Measurements from ENCODE around the gene KLK7.
"Not testable (repeated sequence)": the region's sequence is repeated elsewhere in the genome, so short reads cannot be mapped to it uniquely, and the experiment has no call there.

KLK7 gene

DNA sequence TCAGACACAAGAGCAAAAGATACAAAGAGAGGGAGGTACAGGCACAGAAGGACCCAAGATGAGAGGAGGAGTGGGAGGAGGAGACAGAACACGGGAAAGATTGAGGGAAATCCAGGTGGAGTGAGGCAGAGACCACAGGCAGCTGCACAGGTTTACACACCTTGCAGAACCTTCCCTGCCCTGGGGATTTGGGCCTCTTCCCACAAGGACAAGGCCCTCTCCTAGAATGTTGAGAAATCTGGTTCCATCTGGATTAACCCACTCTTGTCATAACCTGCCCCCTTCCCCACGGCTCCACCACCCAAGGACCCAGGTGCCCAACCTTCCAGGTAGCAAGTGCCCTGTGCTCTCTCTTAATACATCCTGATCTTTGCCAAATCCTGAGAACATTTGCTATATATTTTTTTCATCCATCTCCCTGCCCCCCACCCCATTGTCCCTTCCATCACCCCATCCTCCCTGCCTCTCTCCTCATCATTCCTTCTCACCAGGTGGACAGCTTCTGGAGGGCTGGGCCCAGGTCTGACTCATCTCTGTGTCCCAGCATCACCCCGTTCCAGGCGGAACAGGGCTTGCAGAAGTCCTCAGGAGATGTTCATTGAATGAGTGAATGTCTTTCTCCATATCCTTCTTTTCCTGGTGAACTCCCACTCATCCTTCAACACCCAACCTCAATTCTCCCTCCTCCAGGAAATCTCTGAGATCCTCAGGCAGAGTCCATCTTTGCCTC is 26.5 kb upstream of the KLK7 start:
- no peak for FAIRE-seq

DNA sequence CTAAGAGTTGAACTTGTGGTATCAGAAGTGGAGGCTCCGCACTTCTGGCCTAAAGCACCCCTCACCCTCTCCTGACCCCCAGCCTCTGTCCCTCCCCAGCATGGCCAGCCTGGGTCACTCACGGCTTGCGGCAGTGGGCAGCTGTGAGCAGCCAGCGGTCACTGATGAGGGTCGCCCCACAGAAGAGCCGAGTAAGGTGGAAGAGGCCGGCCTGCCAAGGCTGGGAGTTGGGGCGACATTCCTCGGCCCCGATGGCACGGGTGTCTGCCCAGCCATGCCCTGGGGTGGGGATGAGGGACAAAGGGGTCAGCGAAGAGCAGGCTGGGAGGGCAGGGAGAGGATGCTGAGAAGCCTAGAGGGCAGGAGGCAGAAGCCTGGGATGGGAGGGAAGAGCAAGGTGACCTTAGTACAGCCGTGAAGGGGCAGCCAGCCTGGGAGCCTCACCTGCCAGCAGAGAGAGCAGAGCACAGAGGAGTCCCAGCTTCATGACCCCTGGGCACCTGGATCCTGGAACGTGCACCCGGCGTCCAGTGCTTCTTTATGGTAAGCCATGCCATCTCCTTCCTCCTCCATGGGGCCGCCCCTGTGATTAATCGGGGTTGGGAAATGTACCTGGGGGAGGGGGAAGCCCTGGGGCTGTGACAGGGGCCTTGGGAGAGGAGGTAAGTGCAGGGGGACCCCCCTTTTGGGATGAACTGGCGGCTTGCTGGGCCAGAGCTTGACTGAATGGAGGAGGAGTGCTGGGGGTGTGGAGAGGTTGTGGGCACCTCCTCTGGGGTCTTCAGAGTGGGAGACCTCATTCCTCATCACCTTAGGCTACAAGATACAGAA is 25.6 kb upstream of the KLK7 start:
- FAIRE-seq: no peak

DNA sequence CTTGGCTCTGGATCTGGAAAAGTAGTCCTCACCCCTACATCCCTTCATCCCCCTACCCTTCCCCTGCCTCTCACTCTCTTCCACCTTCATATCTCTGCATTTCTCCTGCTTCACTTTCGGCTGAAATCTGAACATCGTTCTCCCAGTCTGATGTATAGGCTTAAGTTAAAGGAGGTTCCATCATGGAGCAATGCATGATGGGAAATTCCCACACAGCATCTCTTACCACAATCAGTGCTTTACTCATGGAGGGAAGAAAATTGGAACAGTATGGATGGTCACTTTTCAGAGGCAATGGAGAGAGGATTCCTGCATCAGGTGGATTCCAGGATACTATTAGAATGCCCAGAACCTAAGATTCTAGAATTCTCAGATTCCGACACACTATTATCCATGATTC is 23.8 kb upstream of the KLK7 start:
- no peak for FAIRE-seq

DNA sequence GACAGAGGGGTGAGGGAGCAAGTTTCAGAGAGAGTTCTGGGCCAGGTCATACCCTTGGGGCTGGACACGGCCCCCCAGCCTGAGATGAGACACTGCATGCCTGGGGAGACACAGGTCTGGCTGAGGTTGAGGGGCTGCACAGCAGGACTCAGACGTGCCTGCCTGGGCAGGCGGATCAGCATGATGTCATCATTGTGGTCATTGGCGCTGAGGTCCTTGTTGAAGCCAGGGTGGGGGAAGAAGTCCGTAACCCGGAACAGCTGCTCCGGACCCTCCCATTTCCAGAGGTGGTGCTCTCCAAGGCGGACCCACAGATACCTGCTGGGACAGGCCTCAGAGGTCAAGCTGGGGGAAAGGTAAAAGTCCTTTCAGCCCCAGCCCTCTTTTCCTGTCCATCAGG is 22.7 kb upstream of the KLK7 start:
- no peak for FAIRE-seq

DNA sequence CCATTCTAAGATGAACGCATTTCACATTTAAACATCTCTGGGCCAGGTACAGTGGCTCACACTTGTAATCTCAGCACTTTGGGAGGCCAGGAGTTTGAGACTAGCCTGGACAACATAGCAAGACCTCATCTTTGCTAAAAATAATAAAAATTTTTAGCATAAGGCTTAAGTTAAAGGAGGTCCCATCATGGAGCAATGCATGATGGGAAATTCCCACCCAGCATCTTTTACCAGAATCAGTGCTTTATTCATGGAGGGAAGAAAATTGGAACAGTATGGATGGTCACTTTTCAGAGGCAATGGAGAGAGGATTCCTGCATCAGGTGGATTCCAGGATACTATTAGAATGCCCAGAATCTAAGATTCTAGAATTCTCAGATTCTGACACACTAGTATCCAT is 21.5 kb upstream of the KLK7 start:
- no peak for FAIRE-seq

DNA sequence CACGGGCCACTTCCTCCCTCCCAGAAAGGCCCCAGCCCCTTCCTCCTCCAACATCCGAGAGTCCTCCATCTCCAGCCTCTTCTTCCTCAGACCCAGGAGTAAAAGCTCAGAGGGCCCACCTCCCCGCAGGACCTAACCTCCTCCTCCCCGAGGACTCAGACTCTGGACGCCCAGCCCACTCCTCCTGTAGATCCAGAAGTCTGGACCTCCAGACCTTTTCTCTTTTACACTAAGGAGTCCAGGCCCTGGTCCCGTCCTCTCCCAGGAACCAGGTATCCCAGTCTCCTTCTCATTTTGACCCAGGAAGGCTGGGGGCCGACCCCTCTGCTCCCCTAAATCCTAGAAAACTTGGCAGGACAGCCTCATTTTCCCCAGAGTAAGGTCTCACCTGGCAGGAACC is 19.6 kb upstream of the KLK7 start:
- FAIRE-seq: no peak

DNA sequence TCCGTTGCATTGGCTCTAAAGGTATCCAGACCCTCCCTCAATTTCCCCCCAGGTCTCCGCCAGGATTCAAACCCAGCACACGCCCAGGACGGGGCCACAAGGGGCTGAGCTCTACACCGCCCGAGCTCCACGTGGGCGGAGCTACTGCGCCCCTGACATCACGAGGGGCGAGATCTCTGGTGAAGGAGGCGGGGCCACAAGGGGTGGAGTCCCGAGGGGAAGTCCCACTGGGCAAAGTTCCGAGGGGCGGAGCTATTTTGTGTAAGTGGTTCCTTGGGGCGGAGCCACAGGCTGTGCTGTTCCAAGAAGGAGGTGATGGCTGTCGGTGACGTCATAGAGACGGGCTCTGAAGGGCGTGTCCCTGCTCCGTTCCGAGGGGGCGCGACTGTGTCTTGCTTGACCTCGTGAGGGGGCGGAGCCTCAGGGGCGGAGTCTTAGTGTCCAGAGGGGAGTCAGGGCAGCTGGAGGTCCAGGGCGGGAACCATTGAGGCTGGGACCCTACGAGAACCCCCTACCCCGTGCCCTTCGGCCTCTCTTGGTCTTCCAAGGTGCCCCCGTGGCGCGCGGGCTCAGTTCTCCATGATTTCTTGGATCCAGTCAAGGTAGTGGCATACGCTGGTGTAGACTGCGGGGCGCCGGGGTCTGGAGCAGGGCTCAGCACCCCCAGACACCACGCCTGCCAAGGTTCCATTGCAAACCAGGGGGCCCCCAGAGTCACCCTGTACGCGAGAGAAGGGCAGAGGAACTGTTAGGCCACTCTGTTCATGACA is 19.0 kb upstream of the KLK7 start:
- no peak for FAIRE-seq

DNA sequence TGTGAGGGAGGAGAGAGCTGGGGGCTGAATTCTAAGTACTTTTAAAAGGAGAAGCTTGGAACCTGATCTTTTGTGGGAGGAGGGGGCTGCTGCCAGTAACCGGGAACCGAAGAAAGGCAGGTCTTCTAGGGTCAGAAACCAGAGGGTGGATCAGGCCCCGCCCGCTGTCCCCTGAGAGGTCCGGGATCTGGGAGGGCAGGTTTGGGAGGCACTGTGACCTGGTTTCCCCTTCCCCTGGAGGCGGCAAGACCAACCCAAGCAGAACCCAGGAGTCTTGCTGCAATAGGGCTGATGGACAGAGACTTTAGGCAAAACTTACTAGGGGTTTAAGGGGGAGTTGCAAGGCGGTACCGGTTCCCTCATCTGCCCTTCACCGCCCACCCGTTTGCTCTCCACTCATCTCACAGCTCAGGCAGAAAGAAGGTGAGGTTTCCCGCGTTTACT is 18.4 kb upstream of the KLK7 start:
- no peak for FAIRE-seq

DNA sequence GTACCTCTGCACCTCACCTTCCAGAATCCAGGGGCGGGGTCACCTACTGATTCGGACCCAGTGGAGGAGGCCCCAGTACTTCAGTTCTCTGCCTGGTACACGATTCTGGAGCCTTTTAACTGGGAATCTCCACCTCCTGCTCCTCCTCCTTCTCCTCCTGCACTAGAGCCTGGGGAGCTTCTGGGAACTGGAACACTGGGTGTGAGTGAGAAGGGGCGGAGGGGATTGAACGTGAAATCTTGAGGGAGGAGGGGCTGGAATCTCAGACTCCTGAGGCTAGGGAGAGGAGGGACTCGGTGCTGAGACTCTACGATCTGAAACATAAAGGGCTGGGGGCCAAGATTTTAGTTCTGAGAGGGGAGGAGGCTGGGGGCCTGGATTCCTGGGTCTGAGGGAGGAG is 17.8 kb upstream of the KLK7 start, which contains the start of gene KLK8:
Gene KLK8 (minus strand): TSS at position 90 of the 400 bp plus-strand sequence. CDS start 437 bp downstream, outside the sequence.
- no peak for FAIRE-seq

DNA sequence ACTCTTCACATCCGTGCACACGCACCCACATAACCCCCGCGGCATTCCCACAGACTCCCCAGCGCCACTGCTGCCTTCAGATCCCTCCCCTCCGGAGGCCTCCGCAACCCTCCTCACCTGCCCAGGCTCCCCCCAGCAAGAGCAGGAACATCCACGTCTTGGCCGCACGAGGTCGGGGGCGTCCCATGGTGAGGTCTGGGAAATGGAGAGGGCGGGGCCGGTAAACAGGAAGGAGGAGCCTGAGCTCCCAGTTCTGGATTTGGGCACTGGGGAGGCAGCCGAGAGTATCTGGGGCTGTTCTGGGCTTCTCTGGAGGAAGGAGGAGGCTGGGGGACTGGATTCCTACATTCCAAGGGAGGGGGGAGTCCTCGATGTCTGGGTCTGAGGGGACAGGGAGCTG is 17.3 kb upstream of the KLK7 start:
- no peak for FAIRE-seq

DNA sequence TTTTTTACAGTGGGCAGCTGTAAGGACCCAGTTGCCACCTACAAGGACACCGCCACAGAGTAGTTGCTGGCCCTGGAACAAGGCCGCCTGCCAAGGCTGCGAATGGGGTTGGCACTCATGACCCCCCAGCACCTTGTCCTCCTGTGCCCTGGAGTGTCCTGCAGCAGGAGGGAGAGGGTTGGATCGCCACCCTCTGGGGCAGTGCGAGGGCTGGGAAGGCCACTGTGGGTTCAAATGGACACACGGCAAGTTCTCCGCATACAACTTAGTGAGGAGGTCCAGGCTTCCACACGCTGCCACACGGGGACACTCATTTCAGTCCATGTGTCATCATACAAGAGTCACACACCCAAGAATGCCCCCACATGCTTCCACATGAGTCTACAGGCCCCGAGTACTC is 16.7 kb upstream of the KLK7 start:
- no peak for FAIRE-seq

DNA sequence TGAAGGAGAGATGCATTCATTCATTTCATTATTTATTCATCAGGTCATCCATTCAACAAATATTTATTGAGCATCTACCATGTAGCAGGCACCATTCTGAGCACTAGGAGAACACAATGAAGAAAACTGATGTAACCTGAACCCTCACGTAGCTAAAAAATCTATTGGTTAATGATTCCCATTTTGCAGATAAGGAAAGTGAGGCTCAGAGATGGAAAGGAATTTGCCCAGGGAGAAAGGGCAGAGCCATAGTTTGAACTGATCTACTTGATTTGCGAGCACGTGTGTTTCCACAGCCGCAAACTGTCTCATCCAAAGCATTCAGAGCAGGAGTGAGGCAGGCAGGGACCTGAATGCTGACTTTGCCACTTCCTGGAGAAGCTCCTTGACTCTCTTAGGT is 15.0 kb upstream of the KLK7 start:
- no peak for FAIRE-seq

DNA sequence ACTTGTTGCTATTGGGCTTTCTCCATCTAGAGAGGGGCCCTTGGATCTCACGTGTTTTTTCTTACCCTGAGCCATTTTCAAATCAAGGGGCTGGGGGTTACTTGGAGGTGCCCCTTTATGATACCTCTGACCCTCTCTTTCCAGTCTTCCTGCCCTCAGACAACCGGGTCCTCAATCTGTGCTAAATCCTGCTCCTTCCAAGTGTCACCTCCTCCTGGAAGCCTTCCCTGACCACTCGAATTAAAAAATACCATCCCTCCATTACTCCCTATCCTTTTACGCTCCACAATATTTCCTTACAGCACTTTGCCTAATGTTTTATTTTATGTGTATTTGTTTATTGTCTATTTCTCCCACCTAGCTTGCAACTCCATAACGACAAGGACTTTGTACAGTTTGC is 14.3 kb upstream of the KLK7 start:
- FAIRE-seq: no peak

DNA sequence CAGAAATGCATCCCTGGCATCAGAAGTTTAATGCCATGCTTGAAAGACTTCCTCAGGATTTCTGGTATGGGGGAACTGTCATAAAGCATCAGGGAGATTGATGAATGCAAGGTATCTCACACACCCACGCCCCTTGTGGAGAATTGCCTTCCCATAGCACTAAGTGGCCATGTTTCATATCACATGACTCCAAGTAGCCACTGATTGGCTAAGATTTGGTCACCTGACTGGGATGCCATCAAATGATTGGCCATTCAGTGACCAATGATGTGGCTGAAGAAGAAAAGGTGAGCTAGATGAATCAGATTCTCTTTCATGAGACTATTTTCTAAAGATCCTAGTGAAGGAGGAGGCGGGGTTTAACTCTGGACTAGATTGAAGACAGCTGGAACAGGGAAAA is 10.4 kb upstream of the KLK7 start:
- FAIRE-seq: no peak

DNA sequence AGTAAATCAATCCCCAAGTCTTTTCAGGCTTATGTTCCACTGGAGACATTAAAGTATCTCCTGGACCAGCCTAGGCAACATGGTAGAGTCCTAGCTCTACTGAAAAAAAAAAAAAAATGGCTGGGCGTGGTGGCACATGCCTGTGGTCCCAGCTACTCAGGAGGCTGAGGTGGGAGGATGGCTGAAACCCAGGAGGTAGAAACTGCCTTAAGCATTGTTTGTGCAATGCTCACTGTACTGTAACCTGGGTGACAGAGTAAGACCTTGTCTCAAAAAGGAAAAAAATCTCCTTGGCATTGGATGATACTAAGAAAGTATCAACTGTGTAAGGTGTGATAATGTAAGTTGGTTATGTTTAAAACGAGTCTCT is 8.9 kb upstream of the KLK7 start:
- no peak for FAIRE-seq

DNA sequence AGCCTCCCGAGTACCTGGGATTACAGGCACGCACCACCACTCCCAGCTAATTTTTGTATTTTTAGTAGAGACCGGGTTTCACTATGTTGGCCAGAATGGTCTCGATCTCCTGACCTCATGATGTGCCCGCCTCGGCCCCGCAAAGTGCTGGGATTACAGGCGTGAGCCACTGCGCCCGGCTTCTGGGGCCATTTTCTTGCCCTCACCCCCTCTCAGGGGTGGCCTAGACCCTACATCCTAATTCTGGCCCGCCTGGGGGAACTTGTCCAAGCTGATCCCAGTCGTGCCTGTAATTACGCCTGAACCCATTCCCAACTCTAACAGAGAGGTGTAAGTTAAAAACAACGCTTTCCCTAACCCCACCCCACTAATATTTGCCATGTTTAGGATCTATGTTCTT is 699 bp upstream of the KLK7 start:
- not testable (repeated sequence) for FAIRE-seq

DNA sequence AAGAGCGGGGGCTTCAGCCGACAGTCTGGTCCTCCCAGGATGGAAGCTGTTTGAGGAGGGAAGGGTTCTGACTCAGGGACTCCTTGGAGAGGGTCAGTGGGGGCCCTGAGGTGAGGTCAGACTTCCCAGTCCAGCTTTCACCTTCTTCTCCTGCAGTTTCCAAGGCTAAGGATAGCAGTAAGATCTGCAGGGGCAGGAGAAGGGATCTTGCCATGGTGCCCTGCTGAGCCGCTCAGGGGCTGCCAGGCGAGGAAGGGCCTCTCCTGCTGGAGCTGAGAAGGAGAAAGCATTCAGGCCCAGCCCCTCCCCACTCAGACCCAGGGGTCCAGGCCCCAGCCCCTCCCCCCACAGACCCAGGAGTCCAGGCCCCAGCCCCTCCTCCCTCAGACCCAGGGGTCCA is 1.5 kb downstream of the KLK7 start:
- FAIRE-seq: no peak

DNA sequence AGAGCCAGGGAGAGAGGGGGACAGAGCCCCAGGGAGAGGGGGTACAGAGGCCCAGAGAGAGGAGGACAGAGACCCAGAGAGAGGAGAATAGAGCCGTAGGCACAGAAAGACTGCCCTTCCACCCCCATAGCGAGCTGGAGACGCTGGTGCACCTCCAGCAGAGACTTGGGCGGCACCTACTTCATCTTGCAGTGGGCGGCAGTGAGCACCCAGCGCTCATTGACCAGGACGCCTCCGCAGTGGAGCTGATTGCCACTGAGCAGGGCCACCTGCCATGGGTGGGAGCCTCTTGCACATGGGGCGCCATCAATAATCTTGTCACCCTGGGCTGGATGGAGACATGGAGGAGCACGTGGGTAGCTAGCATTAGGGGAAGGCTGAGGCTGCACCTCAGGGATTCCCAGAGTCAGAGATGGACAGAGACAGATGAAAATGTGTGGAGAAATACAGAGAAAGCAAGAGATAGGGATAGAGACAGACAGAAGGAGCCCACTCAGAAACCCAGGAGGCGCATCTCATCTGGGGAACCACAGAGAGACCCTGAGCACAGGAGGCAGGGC is 2.0 kb downstream of the KLK7 start:
- no peak for FAIRE-seq

DNA sequence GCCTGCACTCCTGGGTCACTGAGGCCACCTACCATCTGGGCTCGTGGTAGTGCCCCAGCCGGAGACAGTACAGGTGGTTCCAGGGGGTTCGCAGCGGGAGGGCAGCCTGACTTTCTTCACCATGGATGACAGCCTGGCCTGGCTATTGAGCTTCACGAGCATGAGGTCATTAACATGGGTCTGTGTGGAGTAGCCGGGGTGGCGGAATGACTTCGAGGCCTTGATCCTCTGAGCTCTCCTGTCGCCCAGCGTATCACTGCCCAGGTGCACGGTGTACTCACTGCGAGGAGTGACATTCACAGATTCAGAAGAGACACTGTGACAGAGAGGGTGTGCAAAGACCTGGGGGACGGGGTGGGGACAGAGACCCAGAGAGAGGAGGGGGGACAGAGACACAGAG is 3.5 kb downstream of the KLK7 start:
- no peak for FAIRE-seq

DNA sequence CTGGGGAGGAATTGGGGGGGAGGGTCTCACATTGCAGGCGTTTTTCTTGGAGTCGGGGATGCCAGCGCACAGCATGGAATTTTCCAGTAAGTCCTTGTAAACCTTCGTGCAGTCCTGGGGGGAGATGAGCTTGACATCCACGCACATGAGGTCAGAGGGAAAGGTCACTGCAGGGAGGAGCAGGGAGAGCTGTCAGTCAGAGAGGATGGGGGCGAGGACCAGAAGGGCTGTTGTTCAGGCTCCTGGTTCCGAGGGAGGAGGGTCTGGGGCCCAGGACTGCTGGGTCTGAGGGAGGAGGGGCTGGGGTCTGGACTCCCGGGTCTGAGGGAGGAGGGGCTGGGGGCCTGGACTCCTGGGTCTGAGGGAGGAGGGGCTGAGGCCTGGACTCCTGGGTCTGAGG is 4.0 kb downstream of the KLK7 start:
- FAIRE-seq: no peak

DNA sequence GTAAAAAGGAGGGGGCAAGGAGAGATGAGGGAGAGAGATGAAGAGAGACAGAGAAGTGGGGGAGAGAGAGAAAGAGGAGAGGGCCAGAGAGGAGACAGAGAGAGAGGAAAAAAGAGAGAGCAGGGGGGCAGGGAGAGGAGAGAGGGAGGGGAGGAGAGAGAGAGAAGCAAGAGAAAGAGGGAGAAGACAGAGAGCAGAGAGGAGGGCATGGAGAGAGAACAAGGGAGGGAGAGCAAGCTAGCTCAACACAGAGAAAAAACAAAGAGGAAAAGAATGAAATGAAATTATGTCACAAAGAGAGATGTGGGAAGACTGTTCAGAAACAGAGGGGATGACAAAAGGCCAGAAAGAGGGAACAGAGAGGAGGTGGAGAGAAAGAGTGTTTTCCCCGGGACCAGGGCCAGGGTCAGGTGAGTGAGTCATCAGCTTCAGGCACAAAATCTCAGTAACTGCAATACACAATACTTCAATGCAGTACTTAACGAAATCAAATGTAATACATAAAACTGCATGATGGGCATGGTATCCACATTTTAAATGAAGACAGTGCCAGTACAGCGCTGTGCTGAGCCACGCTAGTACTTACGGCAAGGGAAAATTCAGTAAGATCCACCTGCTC is 4.8 kb downstream of the KLK7 start:
- FAIRE-seq: no peak

DNA sequence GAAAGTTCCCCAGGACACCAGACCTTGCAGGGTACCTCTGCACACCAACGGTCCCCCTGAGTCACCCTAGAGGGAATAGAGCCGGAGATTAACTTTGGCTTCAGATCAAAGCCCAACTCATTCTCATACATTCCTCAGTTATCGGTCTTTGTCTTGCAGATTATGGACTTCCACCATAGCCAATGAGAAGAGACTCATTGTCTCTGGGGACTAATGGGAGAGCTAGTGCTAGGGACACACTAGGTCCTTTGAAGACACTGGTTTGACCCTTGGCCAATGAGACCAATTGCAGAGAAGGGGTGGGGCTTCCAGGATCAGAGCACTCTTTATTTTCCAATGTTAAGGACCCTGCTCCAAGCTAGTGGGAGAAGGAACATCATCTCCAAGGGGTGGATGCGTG is 6.1 kb downstream of the KLK7 start:
- FAIRE-seq: no peak

DNA sequence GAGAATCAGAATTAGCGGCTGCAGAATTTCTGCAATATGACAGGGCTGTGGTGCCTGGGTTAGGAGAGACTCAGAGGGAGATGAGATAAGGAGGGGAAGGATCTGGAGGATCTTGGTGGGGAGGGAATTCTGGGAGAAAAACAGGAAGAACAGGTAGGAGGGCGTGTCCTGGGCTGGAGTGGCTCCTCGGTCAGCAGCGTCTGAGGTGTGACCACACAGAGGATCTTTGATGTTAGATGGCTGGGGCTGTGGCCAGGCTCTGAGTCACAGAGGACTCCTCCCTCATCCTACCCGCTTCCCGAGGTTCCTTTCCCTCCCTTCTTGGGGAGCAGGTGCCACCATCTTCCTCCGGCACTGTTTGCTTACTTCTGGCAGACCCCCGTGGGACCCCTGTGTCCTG is 8.0 kb downstream of the KLK7 start:
- no peak for FAIRE-seq
